ENCODE measurements around the gene GALNT18. TPM values are rescaled to one million over a fixed set of nuclear protein-coding genes. Genes with fewer than 3 reads are reported as not detected.

GALNT18 gene
- total and polyA plus RNA-seq, 7 experiments from 2014 or later: 0.15 to 1.7 (median 0.20) TPM; not detected in 4

- H3K4me1 Mint-ChIP-seq: peaks cover 0 to 3% (median 0%) of the 10 kb centered on the region in 7 donors
- peaks cover 0 to 2% (median 0%) of the 10 kb centered on the region in 11 donors for H3K9me3 Mint-ChIP-seq
- POLR2A ChIA-PET: no interaction called here
- Histone ChIP-seq H3K36me3 (ENCODE audit: control insufficient read depth in 2 of 3, insufficient read depth in 3 of 3, low read length in 3 of 3) (no peaks in the 10 kb centered on the region), H3K4me3 (ENCODE audit: low read length) (no peak overlapping the region), H3K9me3 (ENCODE audit: control insufficient read depth in 2 of 3, low read length in 3 of 3) (no peaks in the 10 kb centered on the region), H3K27me3 (ENCODE audit: control insufficient read depth in 2 of 2, insufficient read depth in 2 of 2, low read length in 2 of 2) (no peaks in the 10 kb centered on the region), H3K4me1 (ENCODE audit: control insufficient read depth in 2 of 2, insufficient read depth in 2 of 2, low read length in 2 of 2) (no peaks in the 10 kb centered on the region), H3K27ac (ENCODE audit: low read depth, low read length) (no peak overlapping the region)
- intact Hi-C loops (cut with micrococcal nuclease): no loop called here
- no peak overlapping the region for H3K4me3 Mint-ChIP-seq
- H3K27ac Mint-ChIP-seq: no peak overlapping the region
- peaks cover 0 to 27% (median 10%) of the 10 kb centered on the region in 5 donors for H3K27me3 Mint-ChIP-seq
- DNase-seq: no peak
- ATAC-seq: no peak
- CTCF ChIA-PET: no interaction called here
- H3K36me3 Mint-ChIP-seq: no peaks in the 10 kb centered on the region
These were observed 285.1 kb downstream of the GALNT18 start for GRCh38 chr11:11336664-11337063.

GRCh38 chr11:11335043-11335442 is 286.8 kb downstream of the GALNT18 start:
- H3K4me3 Mint-ChIP-seq: no peak overlapping the region
- H3K4me3 ChIP-seq (ENCODE audit: low read length): no peak overlapping the region
- ChIA-PET POLR2A (no interaction called here), CTCF (no interaction called here)
- no peak overlapping the region for H3K27ac Mint-ChIP-seq
- H3K4me1 Mint-ChIP-seq: peaks cover 0 to 3% (median 0%) of the 10 kb centered on the region in 7 donors
- H3K27me3 Mint-ChIP-seq: peaks cover 0 to 27% (median 10%) of the 10 kb centered on the region in 5 donors
- H3K9me3 Mint-ChIP-seq: peaks cover 0 to 2% (median 0%) of the 10 kb centered on the region in 11 donors
- ATAC-seq: no peak
- no peaks in the 10 kb centered on the region for H3K27me3 ChIP-seq (ENCODE audit: control insufficient read depth in 2 of 2, insufficient read depth in 2 of 2, low read length in 2 of 2)
- no peaks in the 10 kb centered on the region for H3K9me3 ChIP-seq (ENCODE audit: control insufficient read depth in 2 of 3, low read length in 3 of 3)
- DNase-seq: no peak
- no peaks in the 10 kb centered on the region for H3K4me1 ChIP-seq (ENCODE audit: control insufficient read depth in 2 of 2, insufficient read depth in 2 of 2, low read length in 2 of 2)
- no peaks in the 10 kb centered on the region for H3K36me3 ChIP-seq (ENCODE audit: control insufficient read depth in 2 of 3, insufficient read depth in 3 of 3, low read length in 3 of 3)
- no peak overlapping the region for H3K27ac ChIP-seq (ENCODE audit: low read depth, low read length)
- intact Hi-C loops (cut with micrococcal nuclease): no loop called here
- H3K36me3 Mint-ChIP-seq: no peaks in the 10 kb centered on the region

- no peaks in the 10 kb centered on the region for H3K9me3 ChIP-seq (ENCODE audit: control insufficient read depth in 2 of 3, low read length in 3 of 3)
- no peaks in the 10 kb centered on the region for H3K4me1 ChIP-seq (ENCODE audit: control insufficient read depth in 2 of 2, insufficient read depth in 2 of 2, low read length in 2 of 2)
- H3K36me3 ChIP-seq (ENCODE audit: control insufficient read depth in 2 of 3, insufficient read depth in 3 of 3, low read length in 3 of 3): no peaks in the 10 kb centered on the region
- intact Hi-C loops (cut with micrococcal nuclease): no loop called here
- H3K4me1 Mint-ChIP-seq: peaks cover 0 to 3% (median 0%) of the 10 kb centered on the region in 7 donors
- no peak overlapping the region for H3K4me3 Mint-ChIP-seq
- DNase-seq: no peak
- CTCF ChIA-PET: no interaction called here
- H3K27me3 ChIP-seq (ENCODE audit: control insufficient read depth in 2 of 2, insufficient read depth in 2 of 2, low read length in 2 of 2): no peaks in the 10 kb centered on the region
- H3K9me3 Mint-ChIP-seq: peaks cover 0 to 2% (median 0%) of the 10 kb centered on the region in 11 donors
- no peak for ATAC-seq
- H3K27ac ChIP-seq (ENCODE audit: low read depth, low read length): no peak overlapping the region
- H3K27me3 Mint-ChIP-seq: peaks cover 0 to 23% (median 10%) of the 10 kb centered on the region in 5 donors
- POLR2A ChIA-PET: no interaction called here
- H3K27ac Mint-ChIP-seq: no peak overlapping the region
- H3K36me3 Mint-ChIP-seq: no peaks in the 10 kb centered on the region
- no peak overlapping the region for H3K4me3 ChIP-seq (ENCODE audit: low read length)
These were observed 287.2 kb downstream of the GALNT18 start for GRCh38 chr11:11334607-11335006.

- peaks cover 0 to 3% (median 0%) of the 10 kb centered on the region in 7 donors for H3K4me1 Mint-ChIP-seq
- H3K4me1 ChIP-seq (ENCODE audit: control insufficient read depth in 2 of 2, insufficient read depth in 2 of 2, low read length in 2 of 2): no peaks in the 10 kb centered on the region
- DNase-seq (no peak), ATAC-seq (no peak)
- H3K9me3 Mint-ChIP-seq: peaks cover 0 to 1% (median 0%) of the 10 kb centered on the region in 11 donors
- no peaks in the 10 kb centered on the region for H3K27me3 ChIP-seq (ENCODE audit: control insufficient read depth in 2 of 2, insufficient read depth in 2 of 2, low read length in 2 of 2)
- H3K36me3 Mint-ChIP-seq: no peaks in the 10 kb centered on the region
- intact Hi-C loops (cut with micrococcal nuclease): no loop called here
- CTCF ChIA-PET: no interaction called here
- H3K36me3 ChIP-seq (ENCODE audit: control insufficient read depth in 2 of 3, insufficient read depth in 3 of 3, low read length in 3 of 3): no peaks in the 10 kb centered on the region
- no peak overlapping the region for H3K27ac ChIP-seq (ENCODE audit: low read depth, low read length)
- H3K27ac Mint-ChIP-seq: no peak overlapping the region
- H3K9me3 ChIP-seq (ENCODE audit: control insufficient read depth in 2 of 3, low read length in 3 of 3): no peaks in the 10 kb centered on the region
- POLR2A ChIA-PET: no interaction called here
- no peak overlapping the region for H3K4me3 Mint-ChIP-seq
- H3K27me3 Mint-ChIP-seq: peaks cover 0 to 8% (median under 1%) of the 10 kb centered on the region in 5 donors
- no peak overlapping the region for H3K4me3 ChIP-seq (ENCODE audit: low read length)
These were observed 289.6 kb downstream of the GALNT18 start for GRCh38 chr11:11332141-11332710.

- Mint-ChIP-seq H3K9me3 (peaks cover 0 to 6% (median 0%) of the 10 kb centered on the region in 11 donors), H3K4me3 (no peak overlapping the region), H3K36me3 (no peaks in the 10 kb centered on the region), H3K27me3 (no peaks in the 10 kb centered on the region), H3K27ac (no peak overlapping the region), H3K4me1 (no peaks in the 10 kb centered on the region)
- Histone ChIP-seq H3K27ac (ENCODE audit: low read depth, low read length) (no peak overlapping the region), H3K4me3 (ENCODE audit: low read length) (no peak overlapping the region), H3K27me3 (ENCODE audit: control insufficient read depth in 2 of 2, insufficient read depth in 2 of 2, low read length in 2 of 2) (no peaks in the 10 kb centered on the region), H3K4me1 (ENCODE audit: control insufficient read depth in 2 of 2, insufficient read depth in 2 of 2, low read length in 2 of 2) (no peaks in the 10 kb centered on the region), H3K9me3 (ENCODE audit: control insufficient read depth in 2 of 3, low read length in 3 of 3) (no peaks in the 10 kb centered on the region), H3K36me3 (ENCODE audit: control insufficient read depth in 2 of 3, insufficient read depth in 3 of 3, low read length in 3 of 3) (no peaks in the 10 kb centered on the region)
- intact Hi-C loops (cut with micrococcal nuclease): no loop called here
- ATAC-seq (no peak), DNase-seq (no peak)
- ChIA-PET POLR2A (no interaction called here), CTCF (no interaction called here)
These were observed 292.6 kb downstream of the GALNT18 start for GRCh38 chr11:11329062-11329806.

- H3K36me3 Mint-ChIP-seq: no peaks in the 10 kb centered on the region
These were observed 297.7 kb downstream of the GALNT18 start for GRCh38 chr11:11324090-11324489.

GRCh38 chr11:11322101-11322500 is 299.7 kb downstream of the GALNT18 start:
- CTCF ChIA-PET: no interaction called here
- Mint-ChIP-seq H3K4me3 (no peak overlapping the region), H3K27me3 (peaks cover 0 to 5% (median 0%) of the 10 kb centered on the region in 5 donors), H3K4me1 (no peaks in the 10 kb centered on the region), H3K36me3 (no peaks in the 10 kb centered on the region), H3K27ac (no peak overlapping the region), H3K9me3 (peaks cover 0 to 22% (median 3%) of the 10 kb centered on the region in 11 donors)
- ATAC-seq (no peak), DNase-seq (no peak)
- no peaks in the 10 kb centered on the region for H3K4me1 ChIP-seq (ENCODE audit: control insufficient read depth in 2 of 2, insufficient read depth in 2 of 2, low read length in 2 of 2)
- no peaks in the 10 kb centered on the region for H3K36me3 ChIP-seq (ENCODE audit: control insufficient read depth in 2 of 3, insufficient read depth in 3 of 3, low read length in 3 of 3)
- POLR2A ChIA-PET: no interaction called here
- H3K4me3 ChIP-seq (ENCODE audit: low read length): no peak overlapping the region
- H3K9me3 ChIP-seq (ENCODE audit: control insufficient read depth in 2 of 3, low read length in 3 of 3): no peaks in the 10 kb centered on the region
- H3K27me3 ChIP-seq (ENCODE audit: control insufficient read depth in 2 of 2, insufficient read depth in 2 of 2, low read length in 2 of 2): no peaks in the 10 kb centered on the region
- H3K27ac ChIP-seq (ENCODE audit: low read depth, low read length): no peak overlapping the region
- intact Hi-C loops (cut with micrococcal nuclease): no loop called here

More at GRCh38 chr11:11324090-11324489, 297.7 kb downstream of the GALNT18 start:
- Mint-ChIP-seq H3K4me3 (no peak overlapping the region), H3K4me1 (no peaks in the 10 kb centered on the region), H3K27me3 (peaks cover 0 to under 1% (median 0%) of the 10 kb centered on the region in 5 donors), H3K27ac (no peak overlapping the region), H3K9me3 (peaks cover 0 to 22% (median 3%) of the 10 kb centered on the region in 11 donors)
- Histone ChIP-seq H3K27me3 (ENCODE audit: control insufficient read depth in 2 of 2, insufficient read depth in 2 of 2, low read length in 2 of 2) (no peaks in the 10 kb centered on the region), H3K27ac (ENCODE audit: low read depth, low read length) (no peak overlapping the region), H3K4me3 (ENCODE audit: low read length) (no peak overlapping the region), H3K4me1 (ENCODE audit: control insufficient read depth in 2 of 2, insufficient read depth in 2 of 2, low read length in 2 of 2) (no peaks in the 10 kb centered on the region), H3K36me3 (ENCODE audit: control insufficient read depth in 2 of 3, insufficient read depth in 3 of 3, low read length in 3 of 3) (no peaks in the 10 kb centered on the region), H3K9me3 (ENCODE audit: control insufficient read depth in 2 of 3, low read length in 3 of 3) (no peaks in the 10 kb centered on the region)
- ATAC-seq (no peak), DNase-seq (no peak)
- POLR2A ChIA-PET: no interaction called here
- intact Hi-C loops (cut with micrococcal nuclease): no loop called here
- CTCF ChIA-PET: no interaction called here

Data from naive thymus-derived CD4-positive, alpha-beta T cell (primary cell).